ENCODE results near the gene DLX3.
"Not testable (repeated sequence)": the region's sequence is repeated elsewhere in the genome, so short reads cannot be mapped to it uniquely, and the experiment has no call there.

Gene DLX3

DNA sequence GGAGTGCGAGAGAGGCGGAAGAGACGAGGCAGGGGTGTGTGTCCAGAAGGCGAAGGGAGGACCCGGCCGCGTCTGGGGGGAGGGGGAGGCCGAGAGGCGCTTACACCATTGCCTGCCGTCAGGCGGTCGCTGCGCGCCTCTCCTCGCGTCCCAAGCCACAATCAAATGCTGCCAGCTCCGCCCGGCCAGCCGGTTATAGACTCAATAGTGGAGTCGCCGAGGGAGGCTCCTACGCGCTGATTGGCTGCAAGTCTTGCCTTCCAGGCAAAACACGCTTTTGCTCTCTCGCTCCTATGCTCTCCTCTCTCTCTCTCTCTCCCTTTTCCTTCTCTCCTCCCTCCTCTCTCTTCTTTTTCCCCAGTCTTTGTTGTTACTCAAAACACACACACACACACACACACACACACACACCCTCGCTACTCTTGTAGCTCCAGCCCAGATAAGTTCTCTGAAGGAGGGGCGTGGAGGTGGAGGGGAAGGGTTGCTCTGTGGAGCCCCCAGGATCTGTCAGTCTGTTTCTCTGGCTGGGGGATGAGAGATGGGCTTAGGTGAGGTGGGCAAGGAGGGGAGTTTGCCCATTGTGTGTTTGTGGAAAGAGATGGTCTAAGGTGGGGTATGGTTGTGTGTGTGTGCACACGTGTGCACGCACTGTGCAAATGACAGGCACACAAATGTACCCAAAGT lies at the start of gene DLX3:
Gene DLX3 (minus strand): TSS at position 170 of the 684 bp plus-strand sequence. CDS start 226 bp downstream, outside the sequence.
- peak; percentile 89 for DNase-seq (ENCODE audit: low spot score)
- Histone ChIP-seq H3K27me3 (ENCODE audit: insufficient read depth, poor library complexity, severe bottlenecking) (peaks cover 10% of the 10 kb centered on the region), H3K4me3 (ENCODE audit: severe bottlenecking) (peak within 1 kb of the TSS; percentile 44)

DNA sequence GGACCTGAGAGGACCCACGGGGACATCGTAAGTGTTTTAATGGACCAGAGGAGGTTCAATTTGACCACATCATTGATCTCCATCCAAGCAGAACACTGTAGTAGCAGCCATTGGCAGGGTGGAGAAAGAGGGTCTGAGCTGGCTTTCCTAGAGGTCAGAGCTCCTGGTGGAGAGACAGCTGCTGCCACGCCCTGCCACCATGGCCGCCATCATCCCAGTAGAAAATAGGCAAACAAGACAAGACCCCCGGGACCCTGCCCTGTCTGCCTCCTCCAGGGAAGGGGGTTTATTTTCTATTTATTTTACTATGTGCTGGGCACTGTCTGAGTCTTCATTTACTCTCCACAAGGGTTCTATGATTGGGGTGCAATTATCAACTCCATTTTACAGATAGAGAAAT lies 49.5 kb upstream of the DLX3 start:
- TF ChIP-seq, protein P1, sequence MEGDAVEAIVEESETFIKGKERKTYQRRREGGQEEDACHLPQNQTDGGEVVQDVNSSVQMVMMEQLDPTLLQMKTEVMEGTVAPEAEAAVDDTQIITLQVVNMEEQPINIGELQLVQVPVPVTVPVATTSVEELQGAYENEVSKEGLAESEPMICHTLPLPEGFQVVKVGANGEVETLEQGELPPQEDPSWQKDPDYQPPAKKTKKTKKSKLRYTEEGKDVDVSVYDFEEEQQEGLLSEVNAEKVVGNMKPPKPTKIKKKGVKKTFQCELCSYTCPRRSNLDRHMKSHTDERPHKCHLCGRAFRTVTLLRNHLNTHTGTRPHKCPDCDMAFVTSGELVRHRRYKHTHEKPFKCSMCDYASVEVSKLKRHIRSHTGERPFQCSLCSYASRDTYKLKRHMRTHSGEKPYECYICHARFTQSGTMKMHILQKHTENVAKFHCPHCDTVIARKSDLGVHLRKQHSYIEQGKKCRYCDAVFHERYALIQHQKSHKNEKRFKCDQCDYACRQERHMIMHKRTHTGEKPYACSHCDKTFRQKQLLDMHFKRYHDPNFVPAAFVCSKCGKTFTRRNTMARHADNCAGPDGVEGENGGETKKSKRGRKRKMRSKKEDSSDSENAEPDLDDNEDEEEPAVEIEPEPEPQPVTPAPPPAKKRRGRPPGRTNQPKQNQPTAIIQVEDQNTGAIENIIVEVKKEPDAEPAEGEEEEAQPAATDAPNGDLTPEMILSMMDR (IDR thresholded peaks at IDR 0.05; ENCODE audit: poor library complexity, severe bottlenecking) = no peak
- H3K36me3 ChIP-seq (ENCODE audit: low read depth) = no peaks in the 10 kb centered on the region
- no peaks in the 10 kb centered on the region for H3K27me3 ChIP-seq (ENCODE audit: insufficient read depth, poor library complexity, severe bottlenecking)
- peaks cover 43% of the 10 kb centered on the region for H3K4me1 ChIP-seq (ENCODE audit: insufficient read depth, poor library complexity, severe bottlenecking)
- ATAC-seq (ENCODE audit: low read depth) (no peak), DNase-seq (ENCODE audit: low spot score) (peak; percentile 19)
- peak overlapping the region; percentile 24 for H3K27ac ChIP-seq (ENCODE audit: poor library complexity, severe bottlenecking)
- no peak overlapping the region for H3K4me3 ChIP-seq (ENCODE audit: severe bottlenecking)
- H3K9me3 ChIP-seq (ENCODE audit: severe bottlenecking) = no peaks in the 10 kb centered on the region

More for the DNA sequence above, at the start of gene DLX3:
- no peaks in the 10 kb centered on the region for H3K36me3 ChIP-seq (ENCODE audit: low read depth)
- no peak within 1 kb of the TSS for H3K27ac ChIP-seq (ENCODE audit: poor library complexity, severe bottlenecking)
- TF ChIP-seq, protein P1 (IDR thresholded peaks at IDR 0.05; ENCODE audit: poor library complexity, severe bottlenecking) = no peak
- no peaks in the 10 kb centered on the region for H3K9me3 ChIP-seq (ENCODE audit: severe bottlenecking)
- peak; percentile 46 for ATAC-seq (ENCODE audit: low read depth)
- peaks cover 10% of the 10 kb centered on the region for H3K4me1 ChIP-seq (ENCODE audit: insufficient read depth, poor library complexity, severe bottlenecking)

DNA sequence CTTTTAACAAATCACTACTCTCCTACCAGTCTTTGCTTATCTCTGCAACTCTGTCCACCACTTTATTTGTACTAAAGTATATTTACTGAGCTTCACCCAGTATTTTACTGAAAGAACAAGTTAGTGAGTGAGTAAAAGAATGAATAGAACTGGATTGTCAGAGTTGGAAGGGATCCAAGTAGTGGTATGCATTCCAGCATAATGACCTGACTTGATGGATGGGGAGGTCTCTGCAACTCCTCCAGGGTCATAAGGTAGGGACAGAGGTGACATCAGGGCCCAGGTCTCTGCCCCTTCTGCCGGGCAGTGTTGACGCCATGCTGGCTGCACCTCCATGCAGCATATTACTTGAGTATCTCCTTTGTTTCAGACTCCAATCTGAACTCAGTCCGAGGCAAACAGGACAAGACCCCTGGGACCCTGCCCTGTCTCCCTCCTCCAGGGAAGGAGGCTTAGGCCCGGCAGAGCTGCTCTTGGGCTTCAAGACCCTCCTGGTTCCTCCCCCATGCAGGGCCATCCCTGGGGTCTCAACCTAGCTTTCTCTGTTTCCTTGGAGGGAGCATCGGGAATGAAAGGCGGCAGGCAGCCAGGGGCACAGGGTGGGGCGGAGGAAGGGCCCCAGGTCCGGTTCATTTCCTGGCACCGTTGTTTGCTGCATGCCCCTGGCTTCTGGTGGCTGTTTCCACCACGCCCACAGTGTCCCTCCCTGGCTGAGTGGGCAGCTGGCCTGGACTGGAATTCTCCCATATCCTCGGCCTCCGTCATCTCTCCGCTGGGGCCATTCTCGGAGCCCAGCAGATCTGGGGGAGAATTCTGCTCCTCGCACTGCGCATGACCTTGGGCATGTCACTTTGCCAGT lies 48.5 kb upstream of the DLX3 start:
- no peak overlapping the region for H3K4me3 ChIP-seq (ENCODE audit: severe bottlenecking)
- no peaks in the 10 kb centered on the region for H3K27me3 ChIP-seq (ENCODE audit: insufficient read depth, poor library complexity, severe bottlenecking)
- no peaks in the 10 kb centered on the region for H3K36me3 ChIP-seq (ENCODE audit: low read depth)
- peaks cover 37% of the 10 kb centered on the region for H3K4me1 ChIP-seq (ENCODE audit: insufficient read depth, poor library complexity, severe bottlenecking)
- H3K27ac ChIP-seq (ENCODE audit: poor library complexity, severe bottlenecking) = peak overlapping the region; percentile 24
- ATAC-seq (ENCODE audit: low read depth) (no peak), DNase-seq (ENCODE audit: low spot score) (no peak)
- TF ChIP-seq, protein P1 (IDR thresholded peaks at IDR 0.05; ENCODE audit: poor library complexity, severe bottlenecking) = no peak
- H3K9me3 ChIP-seq (ENCODE audit: severe bottlenecking) = no peaks in the 10 kb centered on the region

DNA sequence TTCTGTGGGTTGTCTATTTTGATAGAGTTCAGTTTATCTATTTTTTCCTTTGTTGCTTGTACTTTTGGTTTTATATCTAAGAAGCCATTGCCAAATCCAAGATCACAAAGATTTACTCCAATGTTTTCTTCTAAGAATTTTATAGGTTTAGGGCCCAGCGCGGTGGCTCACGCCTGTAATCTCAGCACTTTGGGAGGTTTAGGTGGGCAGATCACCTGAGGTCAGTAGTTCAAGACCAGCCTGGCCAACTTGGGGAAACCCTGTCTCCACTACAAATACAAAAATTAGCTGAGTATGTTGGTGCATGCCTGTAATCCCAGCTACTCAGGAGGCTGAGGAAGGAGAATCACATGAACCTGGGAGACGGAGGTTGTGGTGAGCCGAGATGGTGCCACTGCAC lies 47.2 kb upstream of the DLX3 start:
- H3K4me1 ChIP-seq (ENCODE audit: insufficient read depth, poor library complexity, severe bottlenecking) = peaks cover 37% of the 10 kb centered on the region
- H3K27me3 ChIP-seq (ENCODE audit: insufficient read depth, poor library complexity, severe bottlenecking) = no peaks in the 10 kb centered on the region
- TF ChIP-seq, protein P1 (IDR thresholded peaks at IDR 0.05; ENCODE audit: poor library complexity, severe bottlenecking) = no peak
- no peak overlapping the region for H3K4me3 ChIP-seq (ENCODE audit: severe bottlenecking)
- H3K36me3 ChIP-seq (ENCODE audit: low read depth) = no peaks in the 10 kb centered on the region
- H3K9me3 ChIP-seq (ENCODE audit: severe bottlenecking) = no peaks in the 10 kb centered on the region
- no peak overlapping the region for H3K27ac ChIP-seq (ENCODE audit: poor library complexity, severe bottlenecking)
- ATAC-seq (ENCODE audit: low read depth) = no peak
- no peak for DNase-seq (ENCODE audit: low spot score)

DNA sequence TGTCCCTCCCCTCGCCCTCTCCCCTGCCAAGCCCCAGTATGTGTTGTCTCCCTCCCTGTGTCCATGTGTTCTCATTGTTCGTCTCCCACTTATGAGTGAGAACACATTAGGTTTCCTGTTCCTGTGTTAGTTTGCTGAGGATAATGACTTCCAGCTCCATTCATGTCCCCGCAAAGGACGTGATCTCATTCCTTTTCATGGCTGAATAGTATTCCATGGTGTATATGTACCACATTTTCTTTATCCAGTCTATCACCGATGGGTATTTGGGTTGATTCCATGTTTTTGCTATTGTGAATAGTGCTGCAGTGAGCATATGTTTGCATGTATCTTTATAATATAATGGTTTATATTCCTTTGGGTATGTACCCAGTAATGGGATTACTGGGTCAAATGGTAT lies 45.5 kb upstream of the DLX3 start:
- DNase-seq (ENCODE audit: low spot score); H3K9me3 ChIP-seq (ENCODE audit: severe bottlenecking); H3K27ac ChIP-seq (ENCODE audit: poor library complexity, severe bottlenecking); H3K4me3 ChIP-seq (ENCODE audit: severe bottlenecking); H3K36me3 ChIP-seq (ENCODE audit: low read depth); ATAC-seq (ENCODE audit: low read depth); H3K27me3 ChIP-seq (ENCODE audit: insufficient read depth, poor library complexity, severe bottlenecking): not testable (repeated sequence)
- H3K4me1 ChIP-seq (ENCODE audit: insufficient read depth, poor library complexity, severe bottlenecking) = peaks cover 36% of the 10 kb centered on the region

Data from RWPE2 (cell line).